Peyer's patch (tissue), 4 donors: ENCODE results near the gene BTBD17. TPM values are rescaled to one million over a fixed set of nuclear protein-coding genes. Genes with fewer than 3 reads are reported as not detected.
A peak's percentile ranks its signal among the peaks of the same experiment; 100 is the strongest.

ENCODE experiments used
- DNase-seq, 3 donors: peaks; one replicate each; pipeline ENCODE4 v3.0.0-alpha.2; 2017 to 2019
- H3K27ac ChIP-seq, 4 donors: fragments of 200-600 bp; sonication (generic); one replicate each; pipeline ENCODE4 v1.5.1; 2016 to 2019
- H3K27me3 ChIP-seq, 2 donors: fragments of 200-600 bp; sonication (generic); one replicate each; pipeline ENCODE4 v1.5.1; 2019
- H3K36me3 ChIP-seq, 3 donors: fragments of 200-600 bp; sonication (generic); one replicate each; pipeline ENCODE4 v1.5.1; 2016 to 2019
- H3K4me1 ChIP-seq, 4 donors: fragments of 200-600 bp; sonication (generic); one replicate each; pipeline ENCODE4 v1.5.1; 2016 to 2019
- H3K4me3 ChIP-seq, 4 donors: fragments of 200-600 bp; sonication (generic); 1 replicate in 3 of 4; 2 replicates in 1 of 4; pipeline ENCODE4 v1.5.1; 2016 to 2019; ENCODE audit warnings: mild to moderate bottlenecking in 1 of 4
- H3K9me3 ChIP-seq, 4 donors: fragments of 200-600 bp; sonication (generic); one replicate each; pipeline ENCODE4 v1.5.1; 2016 to 2019; ENCODE audit warnings: mild to moderate bottlenecking in 1 of 4
- POLR2A ChIP-seq, 2 donors: fragments of 450-650 bp; IDR thresholded peaks; one replicate each; pipeline ENCODE4 v1.5.1; 2017; ENCODE audit warnings: antibody characterized with exemption in 2 of 2, mild to moderate bottlenecking in 2 of 2, moderate library complexity in 2 of 2
- total RNA-seq, 4 donors: library from RNA; depleted of rRNA; stranded (reverse); fragments of >200 nt; gene quantifications; one replicate each; pipeline ENCODE4 v1.1.0, GENCODE V29; 2016
- TF ChIP-seq, protein P1 (sequence below), 6 experiments: fragments of 450-650 bp in 4 of 6; fragments of 200-600 bp in 2 of 6; sonication (generic) in 1 of 6; IDR thresholded peaks; one replicate each; pipeline ENCODE4 v1.5.1; 2017 to 2019; ENCODE audit warnings: antibody characterized with exemption in 6 of 6, mild to moderate bottlenecking in 3 of 6, moderate library complexity in 1 of 6

Gene BTBD17
- total RNA-seq, 4 donors from 2014 or later = not detected

GRCh38 chr17:74369221-74369620 is 7.6 kb upstream of the BTBD17 start:
- Histone ChIP-seq H3K4me1 (peaks cover 0 to 24% (median 8%) of the 10 kb centered on the region in 4 donors), H3K4me3 (no peak overlapping the region)
- peak; percentile 60 to 76 (median 62) for DNase-seq

GRCh38 chr17:74368341-74369081 is 6.8 kb upstream of the BTBD17 start:
- H3K4me1 ChIP-seq = peaks cover 0 to 17% (median 8%) of the 10 kb centered on the region in 4 donors
- H3K27me3 ChIP-seq = no peaks in the 10 kb centered on the region
- peak overlapping the region in 1 of 4 donors; percentile 10 for H3K4me3 ChIP-seq
- DNase-seq = peak; percentile 67 to 88 (median 84)
- H3K36me3 ChIP-seq = no peaks in the 10 kb centered on the region
- H3K27ac ChIP-seq = no peak overlapping the region
- H3K9me3 ChIP-seq = no peaks in the 10 kb centered on the region
- no peak for TF ChIP-seq POLR2A (IDR thresholded peaks at IDR 0.05)
- TF ChIP-seq, protein P1, sequence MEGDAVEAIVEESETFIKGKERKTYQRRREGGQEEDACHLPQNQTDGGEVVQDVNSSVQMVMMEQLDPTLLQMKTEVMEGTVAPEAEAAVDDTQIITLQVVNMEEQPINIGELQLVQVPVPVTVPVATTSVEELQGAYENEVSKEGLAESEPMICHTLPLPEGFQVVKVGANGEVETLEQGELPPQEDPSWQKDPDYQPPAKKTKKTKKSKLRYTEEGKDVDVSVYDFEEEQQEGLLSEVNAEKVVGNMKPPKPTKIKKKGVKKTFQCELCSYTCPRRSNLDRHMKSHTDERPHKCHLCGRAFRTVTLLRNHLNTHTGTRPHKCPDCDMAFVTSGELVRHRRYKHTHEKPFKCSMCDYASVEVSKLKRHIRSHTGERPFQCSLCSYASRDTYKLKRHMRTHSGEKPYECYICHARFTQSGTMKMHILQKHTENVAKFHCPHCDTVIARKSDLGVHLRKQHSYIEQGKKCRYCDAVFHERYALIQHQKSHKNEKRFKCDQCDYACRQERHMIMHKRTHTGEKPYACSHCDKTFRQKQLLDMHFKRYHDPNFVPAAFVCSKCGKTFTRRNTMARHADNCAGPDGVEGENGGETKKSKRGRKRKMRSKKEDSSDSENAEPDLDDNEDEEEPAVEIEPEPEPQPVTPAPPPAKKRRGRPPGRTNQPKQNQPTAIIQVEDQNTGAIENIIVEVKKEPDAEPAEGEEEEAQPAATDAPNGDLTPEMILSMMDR (IDR thresholded peaks at IDR 0.05) = peak; percentile 86 to 97 (median 90)

More at GRCh38 chr17:74369221-74369620, 7.6 kb upstream of the BTBD17 start:
- Histone ChIP-seq H3K27me3 (no peaks in the 10 kb centered on the region), H3K27ac (no peak overlapping the region), H3K9me3 (no peaks in the 10 kb centered on the region), H3K36me3 (no peaks in the 10 kb centered on the region)
- TF ChIP-seq POLR2A (IDR thresholded peaks at IDR 0.05) = no peak
- TF ChIP-seq, protein P1 (IDR thresholded peaks at IDR 0.05) = no peak

DNA sequence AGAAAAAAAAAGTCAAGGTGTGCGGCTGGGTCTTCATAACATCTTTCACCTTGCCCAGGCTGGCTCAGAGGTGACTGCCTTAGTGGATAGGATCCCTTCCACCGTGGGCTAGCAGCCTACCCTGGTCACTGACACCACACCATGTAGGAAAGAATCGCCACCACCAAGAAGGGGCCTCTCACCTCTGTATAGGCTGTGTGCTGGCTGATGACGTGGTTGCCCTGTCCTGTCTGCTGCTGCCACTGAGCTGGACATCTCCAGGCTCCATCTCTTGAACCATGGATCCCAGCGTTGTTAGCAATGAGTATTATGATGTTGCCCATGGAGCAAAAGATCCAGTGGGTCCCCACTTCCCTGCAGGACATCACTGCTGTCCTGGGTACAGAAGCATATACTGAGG is 5.5 kb upstream of the BTBD17 start, which contains the start of gene GPR142:
Gene GPR142 (plus strand): TSS at position 301 of the 400 bp plus-strand sequence. CDS start 2,035 bp downstream, outside the sequence.
- H3K27me3 ChIP-seq = no peaks in the 10 kb centered on the region
- H3K4me3 ChIP-seq = no peak within 1 kb of the TSS

GRCh38 chr17:74362810-74363498 is 1.3 kb upstream of the BTBD17 start:
- Histone ChIP-seq H3K36me3 (no peaks in the 10 kb centered on the region), H3K27ac (no peak overlapping the region), H3K27me3 (peaks cover 0 to 1% of the 10 kb centered on the region in 2 donors), H3K4me1 (peaks cover 0 to under 1% (median 0%) of the 10 kb centered on the region in 4 donors), H3K4me3 (no peak overlapping the region), H3K9me3 (no peaks in the 10 kb centered on the region)
- DNase-seq = no peak
- TF ChIP-seq, protein P1 (IDR thresholded peaks at IDR 0.05) = no peak
- no peak for TF ChIP-seq POLR2A (IDR thresholded peaks at IDR 0.05)

More for the DNA sequence above, 5.5 kb upstream of the BTBD17 start, which contains the start of gene GPR142:
- no peaks in the 10 kb centered on the region for H3K36me3 ChIP-seq
- no peaks in the 10 kb centered on the region for H3K9me3 ChIP-seq
- no peak within 1 kb of the TSS for H3K27ac ChIP-seq
- H3K4me1 ChIP-seq = peaks cover 0 to 12% (median 8%) of the 10 kb centered on the region in 4 donors
- no peak for DNase-seq
- TF ChIP-seq, protein P1 (IDR thresholded peaks at IDR 0.05) = no peak
- TF ChIP-seq POLR2A (IDR thresholded peaks at IDR 0.05) = no peak

DNA sequence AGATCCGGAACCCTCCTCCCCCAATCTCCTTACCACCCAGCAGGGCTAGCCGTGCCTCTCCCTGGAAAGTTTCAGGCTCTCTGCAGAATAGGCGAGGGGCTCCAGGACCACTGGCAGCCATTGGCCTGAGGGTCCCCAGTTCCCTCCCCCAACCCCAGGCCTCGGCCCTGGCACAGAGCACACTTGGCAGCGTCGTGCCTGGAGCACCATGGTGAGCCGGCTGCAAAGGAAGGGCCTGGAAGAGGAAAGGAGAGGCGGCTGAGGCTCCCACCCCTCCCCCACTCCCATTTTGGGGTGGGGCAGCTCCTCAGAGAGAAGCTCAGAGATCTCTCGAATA is 369 bp upstream of the BTBD17 start:
- Histone ChIP-seq H3K4me1 (peaks cover 0 to 6% (median 2%) of the 10 kb centered on the region in 4 donors), H3K36me3 (no peaks in the 10 kb centered on the region), H3K4me3 (no peak overlapping the region), H3K27me3 (peaks cover 0 to 11% of the 10 kb centered on the region in 2 donors), H3K27ac (no peak overlapping the region), H3K9me3 (no peaks in the 10 kb centered on the region)
- no peak for DNase-seq
- TF ChIP-seq, protein P1 (IDR thresholded peaks at IDR 0.05) = no peak
- TF ChIP-seq POLR2A (IDR thresholded peaks at IDR 0.05) = no peak
